H1 (cell line): ENCODE data around the gene PRDM15.

Source experiments
- ATF2 ChIP-seq: IDR thresholded peaks from 2 replicates; pipeline ENCODE4 v1.6.1; 2012; ENCODE audit warnings: low read length, inconsistent platforms
- CEBPB ChIP-seq: IDR thresholded peaks from 2 replicates; pipeline ENCODE4 v1.6.1; 2012; ENCODE audit warnings: low read depth, low read length
- CTCF ChIP-seq, 3 experiments: IDR thresholded peaks; 1 replicate in 2 of 3; 2 replicates in 1 of 3; pipeline versions ENCODE4 v1.5.1 to v1.6.1; 2011; ENCODE audit warnings: low read length in 3 of 3, mild to moderate bottlenecking in 3 of 3, inconsistent platforms in 2 of 3, low read depth in 1 of 3, moderate library complexity in 1 of 3; ENCODE audit not compliant: insufficient read depth in 1 of 3; ENCODE audit errors: control extremely low read depth in 1 of 3
- EZH2 ChIP-seq: fragments of 200-600 bp; sonication (generic); IDR thresholded peaks from 2 replicates; pipeline ENCODE4 v1.7.1; 2012; ENCODE audit warnings: low read depth, mild to moderate bottlenecking, moderate library complexity, low read length, inconsistent platforms; ENCODE audit not compliant: severe bottlenecking
- POLR2A ChIP-seq, 2 experiments: IDR thresholded peaks; 1 replicate in 1 of 2; 2 replicates in 1 of 2; pipeline ENCODE4 v1.6.1; 2011; ENCODE audit warnings: low read depth in 2 of 2, low read length in 2 of 2, mild to moderate bottlenecking in 2 of 2; ENCODE audit errors: control extremely low read depth in 1 of 2
- POLR2AphosphoS5 ChIP-seq: IDR thresholded peaks from 2 replicates; pipeline ENCODE4 v1.6.1; 2011; ENCODE audit warnings: low read depth, low read length
- RAD21 ChIP-seq, 2 experiments: IDR thresholded peaks in 1 of 2; conservative IDR thresholded peaks in 1 of 2; 2 replicates each; pipeline ENCODE4 v1.6.1; 2011; ENCODE audit warnings: low read depth in 2 of 2, low read length in 2 of 2, improper control_type of control experiment in 1 of 2, inconsistent platforms in 1 of 2, mild to moderate bottlenecking in 1 of 2, moderate library complexity in 1 of 2
- SIN3A ChIP-seq, 2 experiments: IDR thresholded peaks in 1 of 2; conservative IDR thresholded peaks in 1 of 2; 2 replicates each; pipeline ENCODE4 v1.6.1; 2011 to 2012; ENCODE audit warnings: low read length in 2 of 2, improper control_type of control experiment in 1 of 2, low read depth in 1 of 2, mild to moderate bottlenecking in 1 of 2
- SP1 ChIP-seq: IDR thresholded peaks from 2 replicates; pipeline ENCODE4 v1.6.1; 2011; ENCODE audit warnings: low read depth, low read length

GRCh38 chr21:41851090-41851790, 27.9 kb downstream of the PRDM15 start:
- TF ChIP-seq RAD21 (IDR thresholded peaks at IDR 0.05 in 1 of 2, conservative IDR thresholded peaks at IDR 0.05 in 1 of 2; ENCODE audit: low read depth in 2 of 2, low read length in 2 of 2) (no peak), SP1 (no peak), ATF2 (no peak), CTCF (IDR thresholded peaks at IDR 0.05; ENCODE audit: control extremely low read depth in 1 of 3, insufficient read depth in 1 of 3, low read depth in 1 of 3, low read length in 3 of 3) (no peak), CEBPB (no peak), POLR2AphosphoS5 (no peak), SIN3A (conservative IDR thresholded peaks at IDR 0.05 in 1 of 2, IDR thresholded peaks at IDR 0.05 in 1 of 2; ENCODE audit: low read depth in 1 of 2, low read length in 2 of 2) (no peak), POLR2A (IDR thresholded peaks at IDR 0.05; ENCODE audit: control extremely low read depth in 1 of 2, low read depth in 2 of 2, low read length in 2 of 2) (no peak), EZH2 (no peak)
